ENCODE measurements around the gene GUCY1B1. TPM values are rescaled to one million over a fixed set of nuclear protein-coding genes. Genes with fewer than 3 reads are reported as not detected.

GUCY1B1 gene
- polyA plus RNA-seq, 2 of the 4 experiments (the other 2 are of a cell fraction) = 0.14 to 0.43 TPM

DNA sequence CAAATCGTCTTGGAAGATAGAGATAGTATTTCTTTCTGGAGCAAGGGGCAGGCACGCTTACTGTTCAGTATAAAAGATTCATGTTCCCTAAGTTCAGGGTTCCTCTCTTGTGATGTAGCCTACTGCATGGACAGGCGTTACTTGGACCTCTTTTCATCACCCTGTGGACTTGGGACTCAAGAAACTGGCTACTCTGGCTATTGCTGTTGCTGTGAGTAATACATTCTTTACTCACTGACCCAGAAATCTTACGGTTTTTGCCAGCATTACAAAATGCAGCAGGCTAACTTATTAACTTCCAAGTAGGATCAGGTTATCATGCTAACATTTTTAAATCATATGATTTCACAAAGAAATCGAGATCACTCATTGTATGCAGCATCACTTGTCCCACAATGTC, 12.8 kb upstream of the GUCY1B1 start:
- ChIA-PET CTCF (no interaction called here), POLR2A (no interaction called here)
- no peaks in the 10 kb centered on the region for H3K4me1 ChIP-seq
- FAIRE-seq (no peak), DNase-seq (ENCODE audit: low read depth in 1 of 2, low spot score in 1 of 2) (no peak), ATAC-seq (no peak)
- 22% methylated on average over 5 of the region's 5 CpGs for WGBS (ENCODE audit: missing lambda C conversion rate)
- TF ChIP-seq EP300 (IDR thresholded peaks at IDR 0.05) (no peak), BHLHE40 (IDR thresholded peaks at IDR 0.05; ENCODE audit: low read depth, low read length) (no peak), HMGXB4 (CRISPR knock-in tag; IDR thresholded peaks at IDR 0.05; ENCODE audit: borderline replicate concordance) (no peak), ZFP36 (IDR thresholded peaks at IDR 0.05; ENCODE audit: borderline replicate concordance, partially characterized antibody) (no peak), GATA3 (IDR thresholded peaks at IDR 0.05; ENCODE audit: borderline replicate concordance) (no peak), E2F6 (IDR thresholded peaks at IDR 0.05; ENCODE audit: borderline replicate concordance, low read depth) (no peak), EHF (CRISPR knock-in tag; IDR thresholded peaks at IDR 0.05) (no peak), RCOR1 (IDR thresholded peaks at IDR 0.05; ENCODE audit: low read depth, low read length) (no peak), RARB (CRISPR knock-in tag; IDR thresholded peaks at IDR 0.05) (no peak)
- TF ChIP-seq, protein P1, sequence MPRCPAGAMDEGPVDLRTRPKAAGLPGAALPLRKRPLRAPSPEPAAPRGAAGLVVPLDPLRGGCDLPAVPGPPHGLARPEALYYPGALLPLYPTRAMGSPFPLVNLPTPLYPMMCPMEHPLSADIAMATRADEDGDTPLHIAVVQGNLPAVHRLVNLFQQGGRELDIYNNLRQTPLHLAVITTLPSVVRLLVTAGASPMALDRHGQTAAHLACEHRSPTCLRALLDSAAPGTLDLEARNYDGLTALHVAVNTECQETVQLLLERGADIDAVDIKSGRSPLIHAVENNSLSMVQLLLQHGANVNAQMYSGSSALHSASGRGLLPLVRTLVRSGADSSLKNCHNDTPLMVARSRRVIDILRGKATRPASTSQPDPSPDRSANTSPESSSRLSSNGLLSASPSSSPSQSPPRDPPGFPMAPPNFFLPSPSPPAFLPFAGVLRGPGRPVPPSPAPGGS (IDR thresholded peaks at IDR 0.05) = no peak
- H3K27ac ChIP-seq = no peak overlapping the region
- no peak overlapping the region for H3K4me2 ChIP-seq
- H3K4me3 ChIP-seq = no peak overlapping the region
- no peaks in the 10 kb centered on the region for H3K9me3 ChIP-seq

DNA sequence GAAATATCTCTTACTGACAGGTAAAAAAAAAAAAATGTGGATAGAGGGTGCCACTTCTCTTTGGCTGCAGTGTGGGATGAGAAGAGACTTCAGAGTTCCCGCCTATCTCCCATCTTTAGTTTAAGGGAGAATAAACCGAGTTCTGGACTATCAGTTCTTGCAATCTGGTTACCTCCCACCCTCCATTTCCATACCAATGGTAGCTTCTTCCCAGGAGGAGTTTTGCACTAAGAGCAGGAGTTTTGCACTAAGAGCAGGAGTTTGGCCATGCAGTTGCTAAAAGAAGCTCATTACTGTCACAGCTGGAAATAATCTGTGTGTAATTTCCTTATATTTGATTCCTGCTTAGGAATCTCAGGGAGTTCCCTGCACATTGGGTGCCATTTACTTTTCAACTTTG, 10.8 kb upstream of the GUCY1B1 start:
- ChIA-PET CTCF (no interaction called here), POLR2A (no interaction called here)
- DNase-seq (ENCODE audit: low read depth in 1 of 2, low spot score in 1 of 2) = no peak
- Histone ChIP-seq H3K27ac (no peak overlapping the region), H3K4me2 (no peak overlapping the region), H3K4me3 (no peak overlapping the region), H3K9me3 (no peaks in the 10 kb centered on the region), H3K4me1 (no peaks in the 10 kb centered on the region)
- TF ChIP-seq RNF2 (IDR thresholded peaks at IDR 0.05; ENCODE audit: borderline replicate concordance, low read depth) (no peak), RARB (CRISPR knock-in tag; IDR thresholded peaks at IDR 0.05) (no peak), ZFP36 (IDR thresholded peaks at IDR 0.05; ENCODE audit: borderline replicate concordance, partially characterized antibody) (no peak), TFCP2L1 (CRISPR knock-in tag; IDR thresholded peaks at IDR 0.05) (no peak), SMC3 (IDR thresholded peaks at IDR 0.05) (no peak), MAZ (IDR thresholded peaks at IDR 0.05; ENCODE audit: borderline replicate concordance, low read depth, low read length) (no peak), SREBF2 (IDR thresholded peaks at IDR 0.05) (no peak), FOSB (CRISPR knock-in tag; IDR thresholded peaks at IDR 0.05) (no peak), E2F6 (IDR thresholded peaks at IDR 0.05; ENCODE audit: borderline replicate concordance, low read depth) (no peak), JUN (IDR thresholded peaks at IDR 0.05) (no peak), ELK1 (IDR thresholded peaks at IDR 0.05; ENCODE audit: low read depth, low read length) (no peak), REST (IDR thresholded peaks at IDR 0.05) (no peak), HOXB5 (CRISPR knock-in tag; IDR thresholded peaks at IDR 0.05) (no peak), KDM1A (IDR thresholded peaks at IDR 0.05; ENCODE audit: low read depth) (no peak), BHLHE40 (IDR thresholded peaks at IDR 0.05; ENCODE audit: low read depth, low read length) (no peak)
- TF ChIP-seq, protein P1 (IDR thresholded peaks at IDR 0.05) = no peak
- FAIRE-seq = no peak
- no peak for ATAC-seq
- WGBS (ENCODE audit: missing lambda C conversion rate) = 38% methylated on average over 2 of the region's 2 CpGs
